ENCODE results near the gene TMEM134. TPM values are rescaled to one million over a fixed set of nuclear protein-coding genes. Genes with fewer than 3 reads are reported as not detected.

TMEM134 gene
- total RNA-seq, 2 experiments from 2014 or later: 49.9 to 52.4 TPM

- intact Hi-C loops (cut with DNase I, micrococcal nuclease): no loop called here
- no peak within 1 kb of the TSS for H3K4me3 ChIP-seq (ENCODE audit: low read length)
- ChIA-PET CTCF (no interaction called here), POLR2A (interaction anchor here (1.2 to 16.8 kb wide), 3 partner anchors 14 to 51 kb away, joined by 4 to 110 read pairs (median 6); partner anchors contain the start of genes PPP1CA and PTPRCAP)
- DNase-seq (peak in 1 of 14 experiments; percentile 12), ATAC-seq (ENCODE audit: poor library complexity) (no peak)
- no peaks in the 10 kb centered on the region for H3K36me3 ChIP-seq (ENCODE audit: insufficient read depth, low read length)
- peaks cover 48% of the 10 kb centered on the region for H3K4me1 ChIP-seq (ENCODE audit: insufficient read depth, low read length)
- no peak within 1 kb of the TSS for H3K27ac Mint-ChIP-seq
- H3K27me3 Mint-ChIP-seq: no peaks in the 10 kb centered on the region
- no peak within 1 kb of the TSS for H3K4me3 Mint-ChIP-seq
- H3K27me3 ChIP-seq (ENCODE audit: control insufficient read depth in 1 of 2, insufficient read depth in 2 of 2, low read length in 2 of 2): no peaks in the 10 kb centered on the region
- H3K9me3 Mint-ChIP-seq: no peaks in the 10 kb centered on the region
- H3K27ac ChIP-seq (ENCODE audit: low read depth in 1 of 2, low read length in 2 of 2): no peak within 1 kb of the TSS
- peaks cover 24% of the 10 kb centered on the region for H3K4me1 Mint-ChIP-seq (ENCODE audit: low read depth)
- no peaks in the 10 kb centered on the region for H3K9me3 ChIP-seq (ENCODE audit: control insufficient read depth in 1 of 2, insufficient read depth in 1 of 2, low read length in 2 of 2)
- no peaks in the 10 kb centered on the region for H3K36me3 Mint-ChIP-seq (ENCODE audit: low read depth)
- TF ChIP-seq CTCF (IDR thresholded peaks at IDR 0.05): no peak
Measured at GRCh38 chr11:67452141-67452952, 16.7 kb downstream of the TMEM134 start, which contains the start of gene GPR152. TSS of gene GPR152 (minus strand) at chr11:67452729. CDS start at chr11:67452724, 5 bp downstream.

DNA sequence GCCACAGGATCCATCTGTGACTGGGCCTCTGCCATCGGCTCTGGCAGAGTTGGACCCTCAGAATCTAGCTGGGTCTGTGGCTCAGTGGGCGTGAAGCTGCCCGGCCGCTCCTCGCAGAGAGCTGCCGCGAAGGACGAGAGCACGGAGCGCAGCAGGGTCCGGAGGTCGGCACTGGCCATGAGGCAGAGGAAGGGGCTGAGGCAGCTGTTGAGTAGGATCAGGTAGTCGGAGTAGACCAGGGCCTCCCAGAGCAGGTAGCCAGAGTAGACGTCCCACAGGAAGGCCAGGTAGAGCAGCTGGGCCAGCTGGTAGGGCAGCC, 17.4 kb downstream of the TMEM134 start:
- CTCF ChIA-PET: interaction anchor here (1.7 kb wide), 1 partner anchor 17 kb away, joined by 3 read pairs; no protein-coding TSS in a partner anchor
- H3K36me3 ChIP-seq (ENCODE audit: insufficient read depth, low read length): no peaks in the 10 kb centered on the region
- no peak overlapping the region for H3K4me3 ChIP-seq (ENCODE audit: low read length)
- Mint-ChIP-seq H3K27me3 (no peaks in the 10 kb centered on the region), H3K36me3 (ENCODE audit: low read depth) (no peaks in the 10 kb centered on the region), H3K27ac (no peak overlapping the region), H3K4me1 (ENCODE audit: low read depth) (peaks cover 29% of the 10 kb centered on the region), H3K4me3 (no peak overlapping the region), H3K9me3 (no peaks in the 10 kb centered on the region)
- DNase-seq: no peak
- TF ChIP-seq CTCF (IDR thresholded peaks at IDR 0.05): no peak
- intact Hi-C loops (cut with DNase I, micrococcal nuclease): no loop called here
- H3K9me3 ChIP-seq (ENCODE audit: control insufficient read depth in 1 of 2, insufficient read depth in 1 of 2, low read length in 2 of 2): no peaks in the 10 kb centered on the region
- H3K27ac ChIP-seq (ENCODE audit: low read depth in 1 of 2, low read length in 2 of 2): no peak overlapping the region
- H3K27me3 ChIP-seq (ENCODE audit: control insufficient read depth in 1 of 2, insufficient read depth in 2 of 2, low read length in 2 of 2): no peaks in the 10 kb centered on the region
- no peak for ATAC-seq (ENCODE audit: poor library complexity)
- POLR2A ChIA-PET: interaction anchor here (1.0 to 16.8 kb wide), 4 partner anchors 10 to 50 kb away, joined by 3 to 110 read pairs (median 5); partner anchors contain the start of genes PPP1CA and PTPRCAP
- peaks cover 56% of the 10 kb centered on the region for H3K4me1 ChIP-seq (ENCODE audit: insufficient read depth, low read length)

GRCh38 chr11:67450796-67451657, 18.0 kb downstream of the TMEM134 start:
- no peak for TF ChIP-seq CTCF (IDR thresholded peaks at IDR 0.05)
- H3K27me3 ChIP-seq (ENCODE audit: control insufficient read depth in 1 of 2, insufficient read depth in 2 of 2, low read length in 2 of 2): no peaks in the 10 kb centered on the region
- H3K9me3 ChIP-seq (ENCODE audit: control insufficient read depth in 1 of 2, insufficient read depth in 1 of 2, low read length in 2 of 2): no peaks in the 10 kb centered on the region
- intact Hi-C loops (cut with DNase I, micrococcal nuclease): no loop called here
- no peaks in the 10 kb centered on the region for H3K27me3 Mint-ChIP-seq
- no peak overlapping the region for H3K27ac ChIP-seq (ENCODE audit: low read depth in 1 of 2, low read length in 2 of 2)
- H3K36me3 Mint-ChIP-seq (ENCODE audit: low read depth): no peaks in the 10 kb centered on the region
- H3K4me3 ChIP-seq (ENCODE audit: low read length): no peak overlapping the region
- CTCF ChIA-PET: interaction anchor here (1.7 kb wide), 1 partner anchor 17 kb away, joined by 3 read pairs; no protein-coding TSS in a partner anchor
- no peak overlapping the region for H3K27ac Mint-ChIP-seq
- no peak overlapping the region for H3K4me3 Mint-ChIP-seq
- H3K9me3 Mint-ChIP-seq: no peaks in the 10 kb centered on the region
- DNase-seq (no peak), ATAC-seq (ENCODE audit: poor library complexity) (no peak)
- POLR2A ChIA-PET: interaction anchor here (1.0 to 16.8 kb wide), 5 partner anchors 11 to 33 kb away, joined by 3 to 110 read pairs (median 3); partner anchors contain the start of genes AIP and PTPRCAP
- H3K4me1 ChIP-seq (ENCODE audit: insufficient read depth, low read length): peaks cover 62% of the 10 kb centered on the region
- no peaks in the 10 kb centered on the region for H3K36me3 ChIP-seq (ENCODE audit: insufficient read depth, low read length)
- peaks cover 35% of the 10 kb centered on the region for H3K4me1 Mint-ChIP-seq (ENCODE audit: low read depth)

All from CD4-positive, alpha-beta T cell (primary cell).